Breast epithelium (tissue), 3 donors: ENCODE data around the gene SURF6.

Experiments
- CTCF ChIP-seq, 3 donors: fragments of 450-650 bp; IDR thresholded peaks; one replicate each; pipeline ENCODE4 v1.5.1; 2016 to 2017; ENCODE audit warnings: antibody characterized with exemption in 3 of 3, mild to moderate bottlenecking in 3 of 3, moderate library complexity in 3 of 3
- POLR2A ChIP-seq: fragments of 450-650 bp; IDR thresholded peaks from one replicate; pipeline ENCODE4 v1.6.1; 2016; ENCODE audit warnings: antibody characterized with exemption, mild to moderate bottlenecking, moderate library complexity

DNA sequence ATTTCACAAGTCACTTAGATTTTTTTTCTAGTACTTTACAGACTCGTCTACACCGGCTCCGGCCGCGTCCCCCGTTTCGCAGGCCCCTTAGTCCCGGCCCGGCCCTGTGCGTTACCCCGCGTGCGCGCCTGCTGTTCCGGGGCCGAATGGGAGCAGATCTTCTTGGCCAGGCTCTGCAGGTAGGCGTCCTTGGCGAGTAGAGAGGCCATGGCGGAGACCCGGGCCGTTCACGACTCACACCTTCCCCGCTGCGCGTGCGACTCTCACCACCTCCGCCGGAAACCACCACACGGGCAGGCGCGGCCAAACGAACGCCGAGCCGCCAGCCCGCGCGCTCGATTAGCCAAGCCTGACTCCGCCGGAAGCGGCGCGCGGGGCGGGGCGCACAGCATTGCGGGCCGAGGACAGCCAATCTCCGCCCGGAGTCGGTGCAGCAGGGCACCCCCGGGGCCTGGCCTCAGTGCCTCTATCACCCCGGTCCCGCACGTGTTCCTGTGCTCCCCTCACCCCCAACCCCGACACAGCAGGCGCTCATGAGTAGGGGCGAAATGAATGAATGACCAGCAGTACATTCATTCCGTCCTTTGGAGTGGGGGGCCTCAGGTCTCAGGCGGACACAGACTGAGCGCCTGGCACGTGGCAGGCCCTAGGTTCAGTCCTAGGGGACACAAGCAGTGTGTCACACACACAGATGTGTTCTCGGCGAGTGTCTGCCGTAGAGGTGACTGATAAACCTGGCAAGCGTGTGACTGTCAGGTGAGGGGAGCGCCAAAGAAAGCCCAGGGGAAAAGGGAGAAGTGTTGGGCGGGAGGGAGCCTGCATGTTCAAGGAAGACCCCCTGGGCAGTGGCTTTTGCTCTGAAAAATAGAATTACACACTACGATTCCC lies at the start of gene SURF6:
- TF ChIP-seq POLR2A: no peak
- TF ChIP-seq CTCF (IDR thresholded peaks at IDR 0.05): no peak
